A549 (cell line): Measurements from ENCODE around the gene TACR1.

Experiments used
- BCL3 ChIP-seq: fragments of >200 bp; sonication (Bioruptor Twin); formaldehyde crosslinking; IDR thresholded peaks from 3 replicates; pipeline ENCODE4 v1.6.1; 2016
- EHMT2 ChIP-seq: fragments of 200-600 bp; sonication (generic); IDR thresholded peaks from 2 replicates; pipeline ENCODE4 v1.6.1; 2016; ENCODE audit warnings: antibody characterized with exemption, low read depth, mild to moderate bottlenecking, moderate library complexity
- HOXB13 ChIP-seq: fragments of 250-450 bp; sonication (Bioruptor Pico); IDR thresholded peaks from 2 replicates; pipeline ENCODE4 v1.5.0; 2020; ENCODE audit warnings: low read depth, mild to moderate bottlenecking, moderate library complexity
- JUNB ChIP-seq: fragments of >200 bp; sonication (Bioruptor Twin); formaldehyde crosslinking; IDR thresholded peaks from 2 replicates; pipeline ENCODE4 v1.6.1; 2016
- MAZ ChIP-seq: fragments of 150-350 bp; IDR thresholded peaks from 2 replicates; pipeline ENCODE4 v1.6.1; 2014; ENCODE audit warnings: antibody characterized with exemption, low read depth, low read length, borderline replicate concordance
- POLR2A ChIP-seq: IDR thresholded peaks from 2 replicates; pipeline ENCODE4 v1.6.1; 2012; ENCODE audit warnings: mild to moderate bottlenecking, low read length
- RCOR1 ChIP-seq: fragments of 150-350 bp; IDR thresholded peaks from 2 replicates; pipeline ENCODE4 v1.6.1; 2014; ENCODE audit warnings: antibody characterized with exemption, low read length, low read depth
- TF ChIP-seq, protein P1 (sequence below): fragments of 200-600 bp; sonication (generic); IDR thresholded peaks from 2 replicates; pipeline ENCODE4 v1.6.1; 2016; ENCODE audit warnings: antibody characterized with exemption, mild to moderate bottlenecking, moderate library complexity
- TF ChIP-seq, protein P2 (sequence below): fragments of >200 bp; sonication (Bioruptor Twin); formaldehyde crosslinking; IDR thresholded peaks from 3 replicates; pipeline ENCODE4 v1.5.1; 2016

- TF ChIP-seq, protein P1, sequence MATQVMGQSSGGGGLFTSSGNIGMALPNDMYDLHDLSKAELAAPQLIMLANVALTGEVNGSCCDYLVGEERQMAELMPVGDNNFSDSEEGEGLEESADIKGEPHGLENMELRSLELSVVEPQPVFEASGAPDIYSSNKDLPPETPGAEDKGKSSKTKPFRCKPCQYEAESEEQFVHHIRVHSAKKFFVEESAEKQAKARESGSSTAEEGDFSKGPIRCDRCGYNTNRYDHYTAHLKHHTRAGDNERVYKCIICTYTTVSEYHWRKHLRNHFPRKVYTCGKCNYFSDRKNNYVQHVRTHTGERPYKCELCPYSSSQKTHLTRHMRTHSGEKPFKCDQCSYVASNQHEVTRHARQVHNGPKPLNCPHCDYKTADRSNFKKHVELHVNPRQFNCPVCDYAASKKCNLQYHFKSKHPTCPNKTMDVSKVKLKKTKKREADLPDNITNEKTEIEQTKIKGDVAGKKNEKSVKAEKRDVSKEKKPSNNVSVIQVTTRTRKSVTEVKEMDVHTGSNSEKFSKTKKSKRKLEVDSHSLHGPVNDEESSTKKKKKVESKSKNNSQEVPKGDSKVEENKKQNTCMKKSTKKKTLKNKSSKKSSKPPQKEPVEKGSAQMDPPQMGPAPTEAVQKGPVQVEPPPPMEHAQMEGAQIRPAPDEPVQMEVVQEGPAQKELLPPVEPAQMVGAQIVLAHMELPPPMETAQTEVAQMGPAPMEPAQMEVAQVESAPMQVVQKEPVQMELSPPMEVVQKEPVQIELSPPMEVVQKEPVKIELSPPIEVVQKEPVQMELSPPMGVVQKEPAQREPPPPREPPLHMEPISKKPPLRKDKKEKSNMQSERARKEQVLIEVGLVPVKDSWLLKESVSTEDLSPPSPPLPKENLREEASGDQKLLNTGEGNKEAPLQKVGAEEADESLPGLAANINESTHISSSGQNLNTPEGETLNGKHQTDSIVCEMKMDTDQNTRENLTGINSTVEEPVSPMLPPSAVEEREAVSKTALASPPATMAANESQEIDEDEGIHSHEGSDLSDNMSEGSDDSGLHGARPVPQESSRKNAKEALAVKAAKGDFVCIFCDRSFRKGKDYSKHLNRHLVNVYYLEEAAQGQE: no peak
- TF ChIP-seq BCL3 (no peak), HOXB13 (CRISPR knock-in tag) (no peak), JUNB (no peak), RCOR1 (no peak), EHMT2 (no peak), MAZ (no peak), POLR2A (no peak)
- TF ChIP-seq, protein P2, sequence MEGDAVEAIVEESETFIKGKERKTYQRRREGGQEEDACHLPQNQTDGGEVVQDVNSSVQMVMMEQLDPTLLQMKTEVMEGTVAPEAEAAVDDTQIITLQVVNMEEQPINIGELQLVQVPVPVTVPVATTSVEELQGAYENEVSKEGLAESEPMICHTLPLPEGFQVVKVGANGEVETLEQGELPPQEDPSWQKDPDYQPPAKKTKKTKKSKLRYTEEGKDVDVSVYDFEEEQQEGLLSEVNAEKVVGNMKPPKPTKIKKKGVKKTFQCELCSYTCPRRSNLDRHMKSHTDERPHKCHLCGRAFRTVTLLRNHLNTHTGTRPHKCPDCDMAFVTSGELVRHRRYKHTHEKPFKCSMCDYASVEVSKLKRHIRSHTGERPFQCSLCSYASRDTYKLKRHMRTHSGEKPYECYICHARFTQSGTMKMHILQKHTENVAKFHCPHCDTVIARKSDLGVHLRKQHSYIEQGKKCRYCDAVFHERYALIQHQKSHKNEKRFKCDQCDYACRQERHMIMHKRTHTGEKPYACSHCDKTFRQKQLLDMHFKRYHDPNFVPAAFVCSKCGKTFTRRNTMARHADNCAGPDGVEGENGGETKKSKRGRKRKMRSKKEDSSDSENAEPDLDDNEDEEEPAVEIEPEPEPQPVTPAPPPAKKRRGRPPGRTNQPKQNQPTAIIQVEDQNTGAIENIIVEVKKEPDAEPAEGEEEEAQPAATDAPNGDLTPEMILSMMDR: no peak
Observed at GRCh38 chr2:75074228-75074627, 125.1 kb downstream of the TACR1 start.
